PC-3 (cell line): ENCODE measurements around the gene PTPA. TPM values are rescaled to one million over a fixed set of nuclear protein-coding genes. Genes with fewer than 3 reads are reported as not detected.

Experiments used
- ATAC-seq: fragments of 200-7000 bp; cut with Tn5 transposase; 2 replicates; pipeline ENCODE4 v1.9.1; 2020; ENCODE audit warnings: mild to moderate bottlenecking, moderate library complexity
- BruUV-seq: library from RNA; stranded (reverse); fragments of 400-500 nt; replicated peaks from 2 replicates; lab custom pipeline; 2021; lab: Mats Ljungman, UMichigan
- CTCF ChIA-PET: fragments of 300-600 bp; sonication (Branson Sonifier 250); formaldehyde crosslinking; loops from one replicate; lab custom pipeline; 2022; ENCODE audit warnings: antibody characterized with exemption; lab: Charles Lee
- POLR2A ChIA-PET: fragments of 300-600 bp; sonication (Branson Sonifier 250); formaldehyde crosslinking; loops from one replicate; lab custom pipeline; 2022; ENCODE audit warnings: antibody characterized with exemption; ENCODE audit not compliant: unreplicated experiment; lab: Charles Lee
- DNase-seq: peaks from one replicate; pipeline ENCODE4 v3.0.0-alpha.2; 2015
- H2AFZ ChIP-seq: fragments of 300-600 bp; sonication (generic); 2 replicates; pipeline ENCODE4 v1.6.0; 2016; ENCODE audit warnings: antibody characterized with exemption, low read length
- H3F3A ChIP-seq: fragments of 300-600 bp; sonication (generic); one replicate; pipeline ENCODE4 v1.6.0; 2017; ENCODE audit warnings: antibody characterized with exemption, low read length, control low read depth, mild to moderate bottlenecking; ENCODE audit not compliant: unreplicated experiment
- H3K27ac ChIP-seq: fragments of 300-600 bp; sonication (generic); 2 replicates; pipeline ENCODE4 v1.5.1; 2016; ENCODE audit warnings: mild to moderate bottlenecking, low read length
- H3K27me3 ChIP-seq: fragments of 300-600 bp; sonication (generic); 2 replicates; pipeline ENCODE4 v1.6.1; 2016; ENCODE audit warnings: low read length, mixed read lengths
- H3K36me3 ChIP-seq: fragments of 300-600 bp; sonication (generic); 2 replicates; pipeline ENCODE4 v1.6.1; 2016; ENCODE audit warnings: low read depth, mixed run types, low read length, mixed read lengths
- H3K4me1 ChIP-seq: fragments of 300-600 bp; sonication (generic); 2 replicates; pipeline ENCODE4 v1.5.1; 2016; ENCODE audit warnings: low read length; ENCODE audit not compliant: insufficient read depth
- H3K4me2 ChIP-seq: fragments of 300-600 bp; sonication (generic); 2 replicates; pipeline ENCODE4 v1.6.0; 2016; ENCODE audit warnings: low read length
- H3K4me3 ChIP-seq: fragments of 300-600 bp; sonication (generic); 2 replicates; pipeline ENCODE4 v1.5.1; 2016; ENCODE audit warnings: mild to moderate bottlenecking, low read length, mixed read lengths
- H3K79me2 ChIP-seq: fragments of 300-600 bp; sonication (generic); 2 replicates; pipeline ENCODE4 v1.6.1; 2017; ENCODE audit warnings: low read length, mixed read lengths
- H3K9ac ChIP-seq: fragments of 300-600 bp; sonication (generic); 2 replicates; pipeline ENCODE4 v1.6.0; 2016; ENCODE audit warnings: mild to moderate bottlenecking, low read length
- H3K9me2 ChIP-seq: fragments of 300-600 bp; sonication (generic); replicated peaks from 2 replicates; pipeline ENCODE4 v1.6.1; 2016; ENCODE audit warnings: mixed run types, low read length, mixed read lengths
- H3K9me3 ChIP-seq: fragments of 300-600 bp; sonication (generic); 2 replicates; pipeline ENCODE4 v1.6.1; 2016; ENCODE audit warnings: low read length, mixed read lengths
- H4K20me1 ChIP-seq: fragments of 300-600 bp; sonication (generic); 2 replicates; pipeline ENCODE4 v1.6.1; 2016; ENCODE audit warnings: low read length, mixed read lengths
- CTCF ChIP-seq: fragments of 300-600 bp; sonication (generic); conservative IDR thresholded peaks from 2 replicates; pipeline ENCODE4 v1.5.1; 2017; ENCODE audit warnings: antibody characterized with exemption, low read depth, mild to moderate bottlenecking, low read length
- EZH2 ChIP-seq: fragments of 300-600 bp; sonication (generic); IDR thresholded peaks from one replicate; pipeline ENCODE4 v1.6.1; 2017; ENCODE audit warnings: antibody characterized with exemption, mild to moderate bottlenecking, low read length; ENCODE audit not compliant: unreplicated experiment
- EZH2phosphoT487 ChIP-seq: fragments of 300-600 bp; sonication (generic); IDR thresholded peaks from 2 replicates; pipeline ENCODE4 v1.6.1; 2018; ENCODE audit warnings: mild to moderate bottlenecking, antibody characterized with exemption, low read length, borderline replicate concordance
- intact Hi-C: fragments of 100-400 bp; cut with micrococcal nuclease; formaldehyde crosslinking; loops from 2 replicates; pipeline ENCODE4 v1.9.0; 2023
- total RNA-seq: library from RNA; depleted of rRNA; stranded (reverse); fragments of >200 nt; gene quantifications from 2 replicates; pipeline ENCODE4 v1.2.3, GENCODE V29; 2014

Gene PTPA
- total RNA-seq, 1 experiment from 2014 or later, result 138 TPM

GRCh38 chr9:129100383-129101169 is 10.6 kb upstream of the PTPA start:
- POLR2A ChIA-PET, result no interaction called here
- no peak for DNase-seq
- no peaks in the 10 kb centered on the region for H4K20me1 ChIP-seq
- no peak overlapping the region for H3K4me3 ChIP-seq
- H3K9me3 ChIP-seq, result no peaks in the 10 kb centered on the region
- intact Hi-C loops, result no loop called here
- H3K9ac ChIP-seq, result no peak overlapping the region
- no TSS peak for BruUV-seq
- no peaks in the 10 kb centered on the region for H3K36me3 ChIP-seq
- TF ChIP-seq EZH2 (no peak), EZH2phosphoT487 (no peak)
- H3K4me1 ChIP-seq, result no peaks in the 10 kb centered on the region
- ATAC-seq, result no peak
- H3K9me2 ChIP-seq, result no peaks in the 10 kb centered on the region
- no peaks in the 10 kb centered on the region for H3K79me2 ChIP-seq
- H3K27me3 ChIP-seq, result no peaks in the 10 kb centered on the region
- CTCF ChIA-PET, result no interaction called here
- no peak overlapping the region for H3K27ac ChIP-seq
- no peaks in the 10 kb centered on the region for H3F3A ChIP-seq
- H2AFZ ChIP-seq, result no peak overlapping the region
- H3K4me2 ChIP-seq, result no peak overlapping the region

- DNase-seq (no peak), ATAC-seq (no peak)
- ChIA-PET POLR2A (no interaction called here), CTCF (no interaction called here)
- H3K4me3 ChIP-seq, result no peak overlapping the region
- H3K4me2 ChIP-seq, result no peak overlapping the region
- H3K4me1 ChIP-seq, result no peaks in the 10 kb centered on the region
- intact Hi-C loops, result no loop called here
- H3K27ac ChIP-seq, result no peak overlapping the region
- no peaks in the 10 kb centered on the region for H3K79me2 ChIP-seq
- no peaks in the 10 kb centered on the region for H3K9me2 ChIP-seq
- no peaks in the 10 kb centered on the region for H3K36me3 ChIP-seq
- H3F3A ChIP-seq, result no peaks in the 10 kb centered on the region
- H3K27me3 ChIP-seq, result no peaks in the 10 kb centered on the region
- no peaks in the 10 kb centered on the region for H3K9me3 ChIP-seq
- H3K9ac ChIP-seq, result no peak overlapping the region
- no peak overlapping the region for H2AFZ ChIP-seq
- BruUV-seq, result no TSS peak
- TF ChIP-seq EZH2 (no peak), CTCF (no peak), EZH2phosphoT487 (no peak)
- no peaks in the 10 kb centered on the region for H4K20me1 ChIP-seq
These were observed 9.9 kb upstream of the PTPA start for GRCh38 chr9:129101279-129101678.

- H3F3A ChIP-seq, result no peaks in the 10 kb centered on the region
- BruUV-seq, result no TSS peak
- no peak overlapping the region for H3K4me3 ChIP-seq
- no peak overlapping the region for H3K9ac ChIP-seq
- H3K9me2 ChIP-seq, result no peaks in the 10 kb centered on the region
- ATAC-seq (no peak), DNase-seq (no peak)
- H3K27me3 ChIP-seq, result no peaks in the 10 kb centered on the region
- intact Hi-C loops, result no loop called here
- no peak for TF ChIP-seq EZH2
- no peak for TF ChIP-seq EZH2phosphoT487
- TF ChIP-seq CTCF, result no peak
- no peaks in the 10 kb centered on the region for H3K9me3 ChIP-seq
- no peak overlapping the region for H3K27ac ChIP-seq
- H4K20me1 ChIP-seq, result no peaks in the 10 kb centered on the region
- H3K36me3 ChIP-seq, result no peaks in the 10 kb centered on the region
- H3K4me1 ChIP-seq, result no peaks in the 10 kb centered on the region
- H3K79me2 ChIP-seq, result no peaks in the 10 kb centered on the region
- POLR2A ChIA-PET, result no interaction called here
- H3K4me2 ChIP-seq, result no peak overlapping the region
- no peak overlapping the region for H2AFZ ChIP-seq
- CTCF ChIA-PET, result no interaction called here
These were observed 9.1 kb upstream of the PTPA start for GRCh38 chr9:129102095-129102525.
